Muscle of arm (tissue), 12 donors: ENCODE measurements around the gene CDK5RAP2. TPM values are rescaled to one million over a fixed set of nuclear protein-coding genes. Genes with fewer than 3 reads are reported as not detected.
A peak's percentile ranks its signal among the peaks of the same experiment; 100 is the strongest.
"Not testable (repeated sequence)": the region's sequence is repeated elsewhere in the genome, so short reads cannot be mapped to it uniquely, and the experiment has no call there.

Source experiments
- DNase-seq: peaks from one replicate; pipeline ENCODE4 v3.0.0-alpha.2; 2013
- polyA plus RNA-seq, 12 donors: library from polyadenylated mRNA; unstranded; fragments of 120-200 nt; gene quantifications; one replicate each; pipeline ENCODE4 v1.2.1, GENCODE V29; 2013; ENCODE audit not compliant: insufficient read length in 12 of 12

CDK5RAP2 gene
- polyA plus RNA-seq, 12 donors: 29.7 to 60.3 (median 49.3) TPM; not detected in 1

DNA sequence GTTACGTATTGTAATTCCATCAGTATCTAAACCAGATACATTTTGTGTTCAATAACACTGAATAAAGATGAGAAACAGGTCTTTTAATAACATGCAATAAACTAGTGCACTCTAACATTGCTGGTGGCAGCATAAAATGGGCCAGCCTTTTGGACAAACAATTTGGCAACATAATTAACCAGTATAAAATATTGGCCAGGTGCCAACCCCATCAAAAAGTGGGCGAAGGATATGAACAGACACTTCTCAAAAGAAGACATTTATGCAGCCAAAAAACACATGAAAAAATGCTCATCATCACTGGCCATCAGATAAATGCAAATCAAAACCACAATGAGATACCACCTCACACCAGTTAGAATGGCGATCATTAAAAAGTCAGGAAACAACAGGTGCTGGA lies 64.5 kb downstream of the CDK5RAP2 start:
- DNase-seq: not testable (repeated sequence)

DNA sequence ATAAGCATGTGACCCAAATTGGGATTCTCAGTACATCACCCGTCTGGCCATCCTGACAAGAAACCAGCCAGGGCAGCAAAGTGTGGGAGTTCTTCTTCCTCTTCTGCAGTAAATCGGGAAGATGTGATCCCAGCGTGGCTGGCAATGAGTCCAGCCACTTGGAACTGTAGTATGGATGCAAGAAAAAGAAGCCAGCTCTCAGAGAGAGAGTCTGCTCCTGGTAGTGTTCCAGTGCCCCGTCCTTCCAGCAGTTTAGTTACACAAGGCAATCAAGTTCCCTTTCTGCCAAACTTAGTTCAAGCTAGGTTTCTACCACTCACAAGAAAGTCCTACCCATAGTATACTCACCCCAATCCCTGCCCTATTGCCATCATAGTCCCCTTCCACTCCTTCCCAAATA lies 65.6 kb downstream of the CDK5RAP2 start:
- no peak for DNase-seq

DNA sequence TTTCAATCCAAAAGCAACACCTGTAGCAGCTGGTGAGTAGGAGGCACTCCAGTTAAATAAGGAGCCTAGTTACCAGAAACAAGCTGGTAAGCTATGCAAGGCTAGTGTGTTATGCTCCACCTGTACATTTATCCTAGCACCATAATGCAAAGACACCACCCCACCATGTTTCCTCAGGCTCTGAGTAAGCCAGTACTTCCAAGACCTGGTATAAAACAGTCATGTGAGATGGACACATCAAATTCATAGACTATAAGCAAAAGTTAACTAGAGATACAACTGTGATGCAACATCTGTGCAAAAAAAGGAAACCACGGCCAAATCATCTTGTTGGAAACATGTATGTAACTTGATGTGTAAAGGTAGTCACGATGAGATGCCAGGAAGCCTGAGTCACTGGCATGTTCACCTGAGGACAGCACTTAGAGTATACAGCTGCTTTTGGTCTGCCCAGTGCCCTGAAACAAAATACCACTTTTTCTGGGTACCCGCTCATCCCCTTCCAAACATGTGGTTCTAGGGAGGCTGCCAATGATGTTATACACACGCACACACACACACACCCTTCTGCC lies 66.1 kb downstream of the CDK5RAP2 start:
- DNase-seq: no peak

DNA sequence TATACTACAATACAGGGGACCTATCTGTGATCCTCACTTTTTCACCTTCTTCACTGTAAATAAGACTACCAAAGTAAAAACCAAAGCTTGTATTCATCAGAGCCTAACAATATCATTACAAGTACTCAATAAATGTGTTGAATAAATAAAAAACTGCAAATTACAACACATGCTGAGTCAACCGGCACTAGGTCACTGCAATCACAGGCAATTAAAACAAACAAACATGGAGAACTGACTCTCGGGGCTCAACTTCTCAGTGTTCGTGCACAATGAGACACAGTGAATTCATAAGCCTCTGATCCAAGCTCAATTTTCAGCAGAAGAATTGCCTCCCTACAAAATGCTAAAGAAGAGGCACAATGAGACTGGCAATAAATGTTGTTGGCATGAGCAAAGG lies 69.2 kb downstream of the CDK5RAP2 start:
- DNase-seq: no peak

DNA sequence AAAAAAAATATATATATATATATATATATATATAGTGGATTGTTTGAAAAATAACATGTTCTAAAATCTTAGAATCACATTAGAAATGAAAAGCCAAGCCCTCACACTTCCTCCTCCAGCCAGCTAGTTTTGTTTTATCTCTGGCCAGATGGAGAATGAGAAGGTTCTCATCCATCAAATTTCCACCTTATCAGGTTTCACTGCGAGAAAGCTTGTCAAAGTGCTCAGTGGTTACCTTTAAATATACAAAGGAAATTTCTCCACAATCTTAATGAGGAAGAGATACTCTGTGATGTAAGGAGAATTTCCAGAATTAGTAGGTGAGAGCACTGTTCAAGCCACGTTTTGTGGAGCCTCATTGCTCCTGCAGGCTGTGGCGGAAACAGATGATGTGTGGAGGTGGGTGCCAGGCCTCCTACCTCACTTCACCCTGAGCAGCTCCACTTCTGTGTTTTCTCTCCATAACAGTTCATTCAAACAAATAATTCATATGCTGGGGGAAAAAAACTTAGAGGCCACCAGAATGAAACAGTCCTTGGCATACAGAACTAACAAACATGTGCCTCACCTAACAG lies 71.9 kb downstream of the CDK5RAP2 start:
- DNase-seq: no peak

DNA sequence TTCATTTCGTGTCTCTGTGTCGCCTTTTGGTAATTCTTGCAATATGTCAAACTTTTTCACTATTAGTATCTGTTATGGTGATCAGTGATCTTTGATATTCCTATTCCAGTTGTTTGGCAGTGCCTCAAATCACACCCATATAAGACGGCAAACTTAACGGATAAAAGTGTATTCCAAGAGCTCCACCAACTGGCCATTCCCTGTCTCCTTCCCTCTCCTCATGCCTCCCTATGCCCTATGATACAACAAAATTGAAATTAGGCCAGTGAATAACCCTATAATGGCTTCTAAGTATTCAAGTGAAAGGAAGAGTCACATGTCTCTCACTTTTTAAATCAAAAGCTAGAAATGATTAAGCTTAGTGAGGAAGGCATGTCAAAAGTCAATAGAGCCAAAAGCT lies 74.8 kb downstream of the CDK5RAP2 start:
- DNase-seq: no peak

DNA sequence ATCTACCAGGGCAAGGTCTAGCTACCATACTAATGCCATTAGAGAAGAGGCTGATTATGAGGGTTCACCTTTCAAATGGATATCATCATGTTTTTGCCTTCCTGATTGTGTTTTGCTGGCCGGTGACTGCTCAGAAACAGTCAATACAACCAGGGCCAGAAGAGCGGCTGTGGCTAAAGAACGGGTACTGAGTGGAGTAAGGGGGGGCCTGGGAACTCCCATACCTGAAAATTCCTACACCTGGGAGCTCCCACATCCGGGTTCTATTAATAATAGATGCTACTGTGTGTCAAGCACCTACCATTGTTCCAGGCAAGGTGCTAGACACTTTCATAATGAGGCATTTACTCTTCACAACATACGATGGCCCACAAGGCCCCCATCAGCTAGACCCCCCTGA lies 79.2 kb downstream of the CDK5RAP2 start:
- DNase-seq: no peak

DNA sequence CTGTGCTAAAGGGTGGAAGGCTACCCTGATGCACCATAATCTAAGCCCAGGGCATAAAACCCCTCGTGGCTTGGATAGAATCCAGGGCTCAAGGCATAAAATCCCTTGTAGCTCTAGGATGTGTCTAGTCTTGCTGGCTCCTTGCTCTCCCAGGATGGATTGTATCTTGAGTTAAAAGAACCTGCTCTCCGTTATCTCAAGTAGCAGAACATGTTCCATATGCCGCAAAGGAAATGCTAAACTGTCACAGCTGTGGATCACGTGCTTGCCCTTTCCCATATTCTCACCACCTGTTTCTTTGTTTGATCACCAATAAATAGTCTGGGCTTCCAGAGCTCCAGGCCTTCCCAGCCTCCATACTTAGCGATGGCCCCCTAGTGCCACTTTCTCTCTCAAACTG lies 82.1 kb downstream of the CDK5RAP2 start:
- not testable (repeated sequence) for DNase-seq

DNA sequence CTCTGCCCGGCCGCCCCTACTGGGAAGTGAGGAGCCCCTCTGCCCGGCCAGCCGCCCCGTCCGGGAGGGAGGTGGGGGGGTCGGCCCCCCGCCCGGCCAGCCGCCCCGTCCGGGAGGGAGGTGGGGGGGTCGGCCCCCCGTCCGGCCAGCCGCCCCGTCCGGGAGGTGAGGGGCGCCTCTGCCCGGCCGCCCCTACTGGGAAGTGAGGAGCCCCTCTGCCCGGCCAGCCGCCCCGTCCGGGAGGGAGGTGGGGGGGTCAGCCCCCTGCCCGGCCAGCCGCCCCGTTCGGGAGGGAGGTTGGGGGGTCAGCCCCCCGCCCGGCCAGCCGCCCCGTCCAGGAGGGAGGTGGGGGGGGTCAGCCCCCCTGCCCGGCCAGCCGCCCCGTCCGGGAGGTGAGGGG lies 83.5 kb downstream of the CDK5RAP2 start:
- not testable (repeated sequence) for DNase-seq

DNA sequence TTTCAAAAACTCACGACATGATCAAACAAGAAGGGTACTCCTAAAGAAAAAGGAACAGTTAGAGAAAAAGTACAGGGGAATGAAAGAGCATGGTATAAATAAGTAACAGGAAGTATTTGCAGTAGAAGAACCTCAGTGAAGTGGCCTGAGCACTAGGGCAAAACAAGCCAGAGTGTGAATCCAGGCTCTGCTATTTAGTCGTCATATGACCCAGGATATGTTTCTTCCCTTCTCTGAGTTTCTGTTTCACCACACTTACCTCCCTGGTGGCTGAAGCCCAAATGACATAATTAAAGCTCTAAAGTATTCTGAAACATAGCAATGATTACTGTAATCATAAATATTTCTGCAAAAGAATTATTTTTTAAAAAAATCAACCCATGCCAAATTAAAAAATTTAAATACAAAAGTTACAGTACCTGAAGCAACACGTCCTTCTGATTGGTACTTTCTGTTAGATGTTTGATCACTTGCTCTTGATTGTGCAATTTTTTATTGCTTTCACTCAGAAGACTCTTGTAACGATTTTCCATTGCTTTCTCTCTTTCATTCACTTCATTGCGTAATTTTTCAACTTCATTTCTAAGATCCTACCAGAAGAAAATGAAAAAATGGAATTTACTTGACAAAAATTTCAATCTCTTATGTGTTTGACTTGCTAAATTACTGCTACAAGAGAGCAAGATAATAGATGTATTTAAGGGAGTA lies 88.9 kb downstream of the CDK5RAP2 start:
- DNase-seq: no peak

DNA sequence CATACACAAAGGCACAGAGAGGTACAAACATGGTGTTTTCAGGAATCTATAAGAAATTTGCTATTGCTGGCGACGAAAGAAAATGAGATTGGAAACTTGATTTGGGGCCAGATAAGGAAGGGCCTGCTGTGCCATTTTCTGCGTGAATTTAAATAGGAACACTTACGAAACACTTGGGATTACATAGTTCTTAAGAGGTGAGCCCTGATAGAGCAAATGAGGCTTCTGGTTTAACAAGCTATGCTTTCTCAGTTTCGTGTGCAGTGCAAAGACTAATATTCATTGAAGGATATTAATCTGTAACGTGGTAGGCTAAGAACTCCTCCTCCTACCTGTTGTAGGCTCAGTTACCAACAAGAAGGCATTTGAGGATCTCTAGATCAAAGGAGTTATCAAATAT lies 93.1 kb downstream of the CDK5RAP2 start:
- DNase-seq: no peak

DNA sequence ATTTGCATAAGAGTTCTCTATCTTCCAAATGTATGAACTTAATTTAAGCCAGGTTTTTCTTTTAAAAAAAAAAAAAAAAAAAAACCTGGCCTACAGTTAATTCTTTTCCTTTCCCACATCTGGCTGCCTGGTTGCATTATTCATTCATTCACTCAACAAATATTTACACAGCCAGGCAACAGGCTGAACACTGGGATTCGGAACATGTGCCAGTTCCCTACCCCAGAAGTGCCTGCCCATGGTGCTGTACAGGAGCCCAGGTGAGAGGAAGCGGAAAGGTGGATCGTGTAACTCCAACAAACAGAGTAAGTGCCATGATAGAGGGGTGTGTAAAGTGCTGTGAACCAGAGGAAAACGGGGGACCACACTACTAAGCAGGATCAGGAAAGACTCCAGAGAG lies 93.6 kb downstream of the CDK5RAP2 start:
- DNase-seq: peak; percentile 19

DNA sequence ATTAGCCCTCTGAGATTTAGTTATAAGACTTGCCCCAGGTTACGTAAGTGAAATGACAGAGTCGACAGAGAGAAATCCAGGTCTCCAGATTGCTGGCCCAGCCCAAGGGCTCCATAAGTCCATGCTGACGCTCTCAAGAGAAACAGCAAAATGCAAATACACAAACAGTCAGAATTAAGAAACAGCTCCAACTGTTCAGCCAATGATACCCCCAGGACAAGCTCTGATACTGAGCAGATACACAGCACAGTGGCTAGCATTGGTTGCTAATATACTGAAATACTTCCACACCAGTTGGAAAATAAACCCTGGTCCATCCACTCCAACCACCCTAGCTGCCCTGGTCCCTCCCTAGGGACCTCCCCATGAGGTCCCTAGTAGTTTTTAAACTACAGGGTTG lies 94.2 kb downstream of the CDK5RAP2 start:
- no peak for DNase-seq

DNA sequence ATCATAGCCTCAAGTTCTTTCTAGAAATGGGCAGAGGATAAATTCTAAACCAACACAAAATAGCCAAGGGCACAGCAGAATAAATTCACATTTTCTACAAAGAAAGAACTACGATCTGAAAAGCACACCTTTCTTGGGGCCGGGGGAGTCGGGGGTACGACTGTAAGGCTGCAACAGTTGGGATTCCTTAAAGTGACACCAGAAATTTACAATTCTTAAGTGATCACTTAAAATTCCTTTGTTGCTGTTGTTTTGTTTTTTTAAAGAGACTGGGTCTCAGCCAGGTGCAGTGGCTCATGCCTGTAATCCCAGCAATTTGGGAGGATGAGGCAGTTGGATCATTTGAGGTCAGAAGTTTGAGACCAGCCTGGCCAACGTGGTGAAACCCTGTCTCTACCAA lies 95.8 kb downstream of the CDK5RAP2 start:
- DNase-seq: no peak

DNA sequence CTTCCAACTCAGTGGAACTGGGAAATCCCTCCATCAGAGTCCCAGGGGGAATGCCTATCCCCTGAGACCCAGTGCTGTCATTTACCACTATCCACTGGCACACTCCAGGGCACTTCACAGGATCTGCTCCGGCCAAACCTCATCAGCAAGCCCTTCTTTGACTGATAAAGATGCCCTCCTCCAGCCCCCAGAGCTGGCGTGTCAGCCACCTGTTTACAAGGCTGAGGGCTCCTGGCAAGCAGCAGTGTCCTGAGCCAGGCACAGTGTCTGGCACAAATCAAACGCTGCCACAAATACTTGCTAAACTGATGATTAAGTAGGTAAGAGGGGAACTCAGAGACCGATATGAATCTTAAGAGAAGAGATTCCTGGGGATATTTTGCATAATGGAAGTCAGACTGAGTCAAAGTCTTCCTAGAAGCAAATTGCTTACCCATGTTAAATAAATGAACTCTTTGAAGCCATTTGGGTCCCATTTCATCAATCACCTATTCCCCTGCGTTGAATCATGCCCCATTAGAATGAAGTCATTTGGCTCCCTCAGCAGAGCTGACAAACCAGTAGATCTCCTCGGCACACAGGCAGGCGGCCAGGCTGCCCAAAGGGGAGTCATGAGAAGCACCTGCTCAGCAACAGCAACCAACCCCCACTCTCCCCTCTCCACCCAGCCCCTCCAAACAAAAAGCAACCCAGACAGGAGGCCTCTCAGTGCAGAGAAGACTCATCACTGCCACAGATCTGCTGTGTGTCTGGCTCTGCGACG lies 97.4 kb downstream of the CDK5RAP2 start:
- no peak for DNase-seq

DNA sequence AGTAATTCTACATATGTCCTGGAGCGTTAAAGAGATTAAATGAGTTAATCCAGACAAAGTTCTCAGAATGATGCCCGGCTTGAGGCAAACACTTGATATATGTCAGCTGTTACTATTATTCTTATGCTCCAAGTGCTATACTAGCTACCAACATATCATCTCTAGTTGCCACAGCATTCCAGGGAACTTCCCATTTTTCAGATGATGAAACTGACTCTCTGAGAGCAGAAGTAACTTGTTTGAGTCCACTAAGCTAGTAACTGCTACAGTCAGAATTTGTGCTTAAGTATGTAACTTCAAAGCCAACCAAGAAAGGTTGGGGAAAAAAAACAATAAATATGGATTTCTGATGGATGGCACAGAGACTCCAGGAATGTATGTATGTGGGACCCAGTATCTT lies 98.1 kb downstream of the CDK5RAP2 start:
- DNase-seq: no peak

DNA sequence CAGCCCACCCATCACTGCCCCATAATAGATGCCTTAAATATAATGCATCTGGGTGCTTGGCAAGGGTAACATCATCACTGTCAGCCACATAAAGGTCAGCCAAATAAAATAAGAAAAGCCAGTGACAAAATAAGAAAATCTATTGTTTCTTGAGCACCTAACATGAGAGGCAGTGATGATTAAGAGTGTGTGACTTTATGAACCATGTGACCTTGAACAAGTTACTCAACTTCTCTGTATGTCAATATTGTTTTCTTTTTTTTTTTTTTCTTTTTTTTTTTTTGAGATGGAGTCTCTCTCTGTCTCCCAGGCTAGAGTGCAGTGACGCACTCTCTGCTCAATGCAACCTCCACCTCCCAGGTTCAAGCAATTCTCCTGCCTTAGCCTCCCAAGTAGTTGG lies 98.7 kb downstream of the CDK5RAP2 start:
- no peak for DNase-seq

DNA sequence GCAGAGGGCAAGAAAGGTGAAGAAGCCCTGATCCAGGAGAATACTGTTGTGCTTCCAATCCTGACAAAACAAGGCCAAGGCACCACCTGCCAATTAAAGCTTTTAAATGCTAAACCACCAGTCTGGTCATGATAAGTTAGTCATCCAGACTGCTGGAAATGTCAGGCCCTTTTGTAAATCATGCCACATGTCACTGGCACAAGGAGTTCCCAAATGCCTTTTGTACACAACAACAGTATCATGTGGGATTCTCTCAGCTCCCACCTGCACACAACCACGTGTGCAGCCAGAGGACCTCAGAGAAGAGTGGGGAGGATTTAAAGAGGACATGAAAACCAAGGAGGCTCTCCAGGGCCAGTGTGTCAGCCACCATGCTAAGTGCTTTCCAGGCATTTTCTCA lies 99.3 kb downstream of the CDK5RAP2 start:
- DNase-seq: no peak

DNA sequence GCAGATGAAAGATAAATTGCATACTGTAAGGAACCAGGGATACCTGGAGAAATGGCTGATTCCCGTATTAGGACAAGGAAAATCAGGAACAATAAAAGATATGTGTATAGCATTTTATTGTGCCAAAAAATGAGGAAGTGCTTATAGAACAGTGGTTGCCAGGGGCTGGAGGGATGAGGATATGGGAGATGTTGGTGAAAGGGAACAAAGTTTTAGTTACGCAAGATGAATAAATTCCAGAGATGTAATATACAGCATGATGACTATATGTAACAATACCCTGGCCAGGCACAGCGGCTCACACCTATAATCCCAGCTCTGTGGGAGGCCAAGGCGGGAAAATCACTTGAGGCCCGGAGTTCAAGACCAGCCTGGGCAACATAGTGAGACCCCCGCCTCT lies 101.8 kb downstream of the CDK5RAP2 start:
- no peak for DNase-seq

DNA sequence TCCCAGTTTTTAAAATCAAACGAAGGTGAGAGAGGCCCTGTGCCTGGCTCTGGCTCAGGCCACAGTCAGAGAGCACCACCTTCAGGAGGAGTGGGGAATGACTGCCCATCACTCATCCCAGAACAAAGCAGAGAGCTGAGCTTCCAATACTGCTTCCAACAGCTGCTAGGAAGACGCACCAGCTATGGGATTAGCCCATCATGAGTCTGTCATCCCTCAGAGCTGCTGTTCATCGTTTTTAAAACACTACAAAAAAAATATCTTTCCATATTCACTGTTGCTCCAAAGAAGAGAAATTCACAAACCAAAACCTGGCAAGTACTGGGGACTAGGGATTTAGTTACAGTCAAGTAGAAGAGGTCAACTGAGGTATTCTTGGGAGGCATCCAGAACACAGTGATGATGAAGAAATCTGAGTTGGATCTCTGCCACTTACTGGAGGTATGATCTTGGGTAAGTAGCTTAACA lies 102.4 kb downstream of the CDK5RAP2 start:
- peak; percentile 56 for DNase-seq

DNA sequence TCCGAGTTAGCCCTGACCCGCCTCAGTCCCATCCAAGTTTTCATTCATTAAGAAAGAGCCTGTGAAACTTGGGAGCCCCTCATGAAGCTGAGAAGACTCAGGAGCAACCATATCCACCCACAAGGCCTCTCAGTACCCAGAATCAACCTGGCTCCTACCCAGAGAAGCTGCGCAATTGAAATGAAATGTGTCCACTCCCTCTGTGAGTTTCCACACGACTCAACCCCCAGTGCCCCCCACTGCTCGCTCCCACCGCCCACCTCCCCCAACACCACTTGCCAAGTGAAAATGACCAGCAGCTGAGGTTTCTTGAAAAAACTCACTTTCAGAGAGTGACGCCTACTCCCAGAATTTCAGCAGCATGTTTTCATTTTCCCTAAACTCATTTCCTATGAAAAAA lies 104.6 kb downstream of the CDK5RAP2 start:
- no peak for DNase-seq

DNA sequence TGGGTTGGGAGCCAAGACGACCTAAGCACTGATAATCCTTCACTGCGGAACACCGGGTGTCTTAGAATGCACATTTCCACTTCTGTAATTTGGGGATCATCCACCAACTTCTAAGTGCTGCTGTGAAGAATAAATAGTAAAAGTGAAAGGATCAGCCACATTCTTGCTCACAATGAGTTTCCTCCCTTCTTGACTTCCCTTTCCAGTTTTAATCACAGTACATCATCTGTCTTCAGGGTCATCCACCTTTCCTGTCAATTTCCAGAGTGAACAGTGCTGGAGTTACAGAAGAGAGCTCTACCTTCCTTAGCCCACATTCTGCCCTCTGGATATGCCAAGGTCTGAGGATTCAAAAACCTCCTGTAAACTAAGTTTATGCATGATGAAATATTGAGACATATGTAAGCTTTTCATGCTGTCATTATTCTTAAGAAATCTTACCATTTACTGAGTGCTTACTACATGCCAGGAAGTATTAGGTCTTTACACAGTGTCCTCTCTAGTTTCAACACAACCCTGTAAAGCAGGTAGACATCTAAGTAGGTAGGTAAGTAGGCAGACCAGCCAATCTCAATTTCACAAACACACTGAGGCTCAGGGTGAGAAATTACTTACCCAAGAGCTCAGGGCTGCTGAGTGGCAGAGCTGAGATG lies 105.2 kb downstream of the CDK5RAP2 start:
- DNase-seq: no peak
